ENCODE results near the gene AQP12B.

DNA sequence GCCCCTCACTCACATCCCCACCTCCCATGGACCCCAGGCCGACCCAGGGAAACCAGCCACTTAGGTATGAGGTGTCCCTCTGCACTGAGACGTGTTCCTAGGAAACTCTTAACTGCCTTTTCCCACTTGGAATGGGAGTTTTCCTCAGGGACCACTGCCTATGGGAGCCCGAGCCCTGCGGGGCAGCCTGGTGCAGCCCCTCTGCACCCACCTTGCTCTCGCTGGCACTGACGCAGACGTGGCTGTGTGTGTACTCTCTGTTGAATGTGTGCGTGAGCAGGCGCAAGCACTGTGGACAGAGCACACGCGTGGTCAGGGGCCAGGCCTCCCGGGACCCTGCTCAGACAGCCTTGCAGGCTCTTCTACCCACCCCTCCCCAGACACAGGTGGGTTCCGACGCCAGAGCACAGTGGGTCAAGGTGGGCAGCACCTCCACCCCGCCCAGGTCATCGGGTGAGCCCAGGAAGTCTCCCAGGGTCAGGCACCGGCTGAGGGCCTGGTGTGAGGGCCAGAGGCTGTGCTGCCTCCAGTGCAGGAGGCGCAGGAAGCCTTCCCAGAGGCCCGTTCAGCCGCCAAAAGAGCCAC, 39.0 kb upstream of the AQP12B start:
- TF ChIP-seq, protein P1, sequence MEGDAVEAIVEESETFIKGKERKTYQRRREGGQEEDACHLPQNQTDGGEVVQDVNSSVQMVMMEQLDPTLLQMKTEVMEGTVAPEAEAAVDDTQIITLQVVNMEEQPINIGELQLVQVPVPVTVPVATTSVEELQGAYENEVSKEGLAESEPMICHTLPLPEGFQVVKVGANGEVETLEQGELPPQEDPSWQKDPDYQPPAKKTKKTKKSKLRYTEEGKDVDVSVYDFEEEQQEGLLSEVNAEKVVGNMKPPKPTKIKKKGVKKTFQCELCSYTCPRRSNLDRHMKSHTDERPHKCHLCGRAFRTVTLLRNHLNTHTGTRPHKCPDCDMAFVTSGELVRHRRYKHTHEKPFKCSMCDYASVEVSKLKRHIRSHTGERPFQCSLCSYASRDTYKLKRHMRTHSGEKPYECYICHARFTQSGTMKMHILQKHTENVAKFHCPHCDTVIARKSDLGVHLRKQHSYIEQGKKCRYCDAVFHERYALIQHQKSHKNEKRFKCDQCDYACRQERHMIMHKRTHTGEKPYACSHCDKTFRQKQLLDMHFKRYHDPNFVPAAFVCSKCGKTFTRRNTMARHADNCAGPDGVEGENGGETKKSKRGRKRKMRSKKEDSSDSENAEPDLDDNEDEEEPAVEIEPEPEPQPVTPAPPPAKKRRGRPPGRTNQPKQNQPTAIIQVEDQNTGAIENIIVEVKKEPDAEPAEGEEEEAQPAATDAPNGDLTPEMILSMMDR (IDR thresholded peaks at IDR 0.05; ENCODE audit: poor library complexity, severe bottlenecking): no peak
- TF ChIP-seq EZH2 (IDR thresholded peaks at IDR 0.05; ENCODE audit: borderline replicate concordance, insufficient read depth, low read length, poor library complexity, severe bottlenecking): no peak
- TF ChIP-seq EP300 (conservative IDR thresholded peaks at IDR 0.05; ENCODE audit: poor library complexity, severe bottlenecking): no peak
- TF ChIP-seq POLR2AphosphoS5 (IDR thresholded peaks at IDR 0.05): no peak
- no peak for TF ChIP-seq RAD21 (conservative IDR thresholded peaks at IDR 0.05)
- no peak for TF ChIP-seq SMC3 (conservative IDR thresholded peaks at IDR 0.05; ENCODE audit: poor library complexity)
- TF ChIP-seq, protein P2, sequence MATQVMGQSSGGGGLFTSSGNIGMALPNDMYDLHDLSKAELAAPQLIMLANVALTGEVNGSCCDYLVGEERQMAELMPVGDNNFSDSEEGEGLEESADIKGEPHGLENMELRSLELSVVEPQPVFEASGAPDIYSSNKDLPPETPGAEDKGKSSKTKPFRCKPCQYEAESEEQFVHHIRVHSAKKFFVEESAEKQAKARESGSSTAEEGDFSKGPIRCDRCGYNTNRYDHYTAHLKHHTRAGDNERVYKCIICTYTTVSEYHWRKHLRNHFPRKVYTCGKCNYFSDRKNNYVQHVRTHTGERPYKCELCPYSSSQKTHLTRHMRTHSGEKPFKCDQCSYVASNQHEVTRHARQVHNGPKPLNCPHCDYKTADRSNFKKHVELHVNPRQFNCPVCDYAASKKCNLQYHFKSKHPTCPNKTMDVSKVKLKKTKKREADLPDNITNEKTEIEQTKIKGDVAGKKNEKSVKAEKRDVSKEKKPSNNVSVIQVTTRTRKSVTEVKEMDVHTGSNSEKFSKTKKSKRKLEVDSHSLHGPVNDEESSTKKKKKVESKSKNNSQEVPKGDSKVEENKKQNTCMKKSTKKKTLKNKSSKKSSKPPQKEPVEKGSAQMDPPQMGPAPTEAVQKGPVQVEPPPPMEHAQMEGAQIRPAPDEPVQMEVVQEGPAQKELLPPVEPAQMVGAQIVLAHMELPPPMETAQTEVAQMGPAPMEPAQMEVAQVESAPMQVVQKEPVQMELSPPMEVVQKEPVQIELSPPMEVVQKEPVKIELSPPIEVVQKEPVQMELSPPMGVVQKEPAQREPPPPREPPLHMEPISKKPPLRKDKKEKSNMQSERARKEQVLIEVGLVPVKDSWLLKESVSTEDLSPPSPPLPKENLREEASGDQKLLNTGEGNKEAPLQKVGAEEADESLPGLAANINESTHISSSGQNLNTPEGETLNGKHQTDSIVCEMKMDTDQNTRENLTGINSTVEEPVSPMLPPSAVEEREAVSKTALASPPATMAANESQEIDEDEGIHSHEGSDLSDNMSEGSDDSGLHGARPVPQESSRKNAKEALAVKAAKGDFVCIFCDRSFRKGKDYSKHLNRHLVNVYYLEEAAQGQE (IDR thresholded peaks at IDR 0.05; ENCODE audit: borderline replicate concordance): no peak
